Measurements from ENCODE around the gene SIX6.

DNA sequence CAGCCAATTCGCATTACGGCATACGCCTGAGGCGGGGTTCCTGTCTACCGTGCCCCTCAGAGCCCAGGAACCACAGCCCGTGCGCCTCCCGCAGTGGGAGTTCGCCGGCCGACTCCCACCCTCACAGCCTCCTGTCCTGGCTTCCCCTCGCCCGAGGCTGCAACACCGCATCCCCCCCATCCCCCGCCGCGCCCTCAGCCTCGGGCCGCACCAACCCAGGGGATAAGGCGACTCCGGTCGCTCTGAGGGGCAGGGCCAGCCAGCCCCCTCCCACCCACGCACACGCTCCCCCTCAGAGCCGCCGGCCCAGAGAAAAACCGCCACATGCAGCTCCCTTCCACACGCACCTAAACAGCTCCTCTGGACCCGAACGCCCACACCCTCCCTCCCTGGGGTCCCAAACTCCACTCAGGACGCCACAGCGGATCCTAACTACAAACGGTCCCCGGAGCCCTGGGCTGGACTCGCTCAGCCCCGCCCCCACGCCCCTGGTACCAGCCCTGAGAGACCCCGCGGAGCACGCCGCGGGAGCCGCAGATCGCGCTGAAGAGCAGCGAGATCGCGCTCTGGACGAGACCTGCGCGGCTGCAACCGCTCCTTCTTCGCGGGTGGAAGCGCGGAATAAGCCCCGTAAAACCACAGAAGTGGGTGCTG, 23.2 kb upstream of the SIX6 start, which contains the start of gene C14orf39:
- TF ChIP-seq, protein P1, sequence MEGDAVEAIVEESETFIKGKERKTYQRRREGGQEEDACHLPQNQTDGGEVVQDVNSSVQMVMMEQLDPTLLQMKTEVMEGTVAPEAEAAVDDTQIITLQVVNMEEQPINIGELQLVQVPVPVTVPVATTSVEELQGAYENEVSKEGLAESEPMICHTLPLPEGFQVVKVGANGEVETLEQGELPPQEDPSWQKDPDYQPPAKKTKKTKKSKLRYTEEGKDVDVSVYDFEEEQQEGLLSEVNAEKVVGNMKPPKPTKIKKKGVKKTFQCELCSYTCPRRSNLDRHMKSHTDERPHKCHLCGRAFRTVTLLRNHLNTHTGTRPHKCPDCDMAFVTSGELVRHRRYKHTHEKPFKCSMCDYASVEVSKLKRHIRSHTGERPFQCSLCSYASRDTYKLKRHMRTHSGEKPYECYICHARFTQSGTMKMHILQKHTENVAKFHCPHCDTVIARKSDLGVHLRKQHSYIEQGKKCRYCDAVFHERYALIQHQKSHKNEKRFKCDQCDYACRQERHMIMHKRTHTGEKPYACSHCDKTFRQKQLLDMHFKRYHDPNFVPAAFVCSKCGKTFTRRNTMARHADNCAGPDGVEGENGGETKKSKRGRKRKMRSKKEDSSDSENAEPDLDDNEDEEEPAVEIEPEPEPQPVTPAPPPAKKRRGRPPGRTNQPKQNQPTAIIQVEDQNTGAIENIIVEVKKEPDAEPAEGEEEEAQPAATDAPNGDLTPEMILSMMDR (IDR thresholded peaks at IDR 0.05): no peak
- no peak for TF ChIP-seq POLR2A (IDR thresholded peaks at IDR 0.05)

Measured in heart left ventricle (tissue), 13 donors.